OCI-LY7 (cell line): ENCODE data around the gene IL15RA. TPM values are rescaled to one million over a fixed set of nuclear protein-coding genes. Genes with fewer than 3 reads are reported as not detected.
"Not testable (repeated sequence)": the region's sequence is repeated elsewhere in the genome, so short reads cannot be mapped to it uniquely, and the experiment has no call there.

ENCODE experiments used
- BruUV-seq: library from RNA; stranded (reverse); fragments of 400-500 nt; replicated peaks from 2 replicates; lab custom pipeline; 2021; lab: Mats Ljungman, UMichigan
- CTCF ChIA-PET: fragments of 300-600 bp; sonication (Branson Sonifier 250); formaldehyde crosslinking; loops from one replicate; lab custom pipeline; 2022; ENCODE audit warnings: antibody characterized with exemption; ENCODE audit not compliant: unreplicated experiment; lab: Charles Lee
- POLR2A ChIA-PET: fragments of 300-600 bp; sonication (Branson Sonifier 250); formaldehyde crosslinking; loops from one replicate; lab custom pipeline; 2022; ENCODE audit warnings: antibody characterized with exemption; lab: Charles Lee
- DNase-seq: peaks from one replicate; pipeline ENCODE4 v3.0.0-alpha.2; 2015; ENCODE audit warnings: low spot score
- H2AFZ ChIP-seq: fragments of 200-600 bp; sonication (generic), shearing (Covaris generic); 2 replicates; pipeline ENCODE4 v1.6.1; 2014; ENCODE audit warnings: mild to moderate bottlenecking, antibody characterized with exemption, low read length, moderate library complexity
- H3K27ac ChIP-seq: fragments of 200-600 bp; sonication (generic); 2 replicates; pipeline ENCODE4 v1.5.1; 2014; ENCODE audit warnings: mixed run types, low read depth, mild to moderate bottlenecking, moderate library complexity, low read length, inconsistent platforms; ENCODE audit not compliant: poor library complexity, severe bottlenecking
- H3K36me3 ChIP-seq: fragments of 200-600 bp; sonication (generic); 2 replicates; pipeline ENCODE4 v1.6.1; 2014; ENCODE audit warnings: mild to moderate bottlenecking, antibody characterized with exemption, low read length, moderate library complexity, mixed read lengths; ENCODE audit not compliant: insufficient read depth
- H3K4me1 ChIP-seq: fragments of 200-600 bp; sonication (generic); 2 replicates; pipeline ENCODE4 v1.5.1; 2014; ENCODE audit warnings: mild to moderate bottlenecking, low read length; ENCODE audit not compliant: insufficient read depth, poor library complexity, severe bottlenecking
- H3K4me2 ChIP-seq: fragments of 200-600 bp; sonication (generic); 2 replicates; pipeline ENCODE4 v1.6.1; 2014; ENCODE audit warnings: mild to moderate bottlenecking, low read length
- H3K4me3 ChIP-seq: fragments of 200-600 bp; sonication (generic); 2 replicates; pipeline ENCODE4 v1.5.1; 2014; ENCODE audit warnings: mild to moderate bottlenecking, low read depth, low read length; ENCODE audit not compliant: poor library complexity, severe bottlenecking
- H3K79me2 ChIP-seq: fragments of 200-600 bp; sonication (generic); 2 replicates; pipeline ENCODE4 v1.6.1; 2016; ENCODE audit warnings: low read depth, mild to moderate bottlenecking, low read length, moderate library complexity, mixed read lengths; ENCODE audit not compliant: insufficient read depth
- H3K9me2 ChIP-seq: fragments of 200-600 bp; sonication (generic); 2 replicates; pipeline ENCODE4 v1.6.1; 2016; ENCODE audit warnings: mild to moderate bottlenecking, low read length, mixed read lengths; ENCODE audit not compliant: insufficient read depth
- H3K9me3 ChIP-seq: fragments of 200-600 bp; sonication (generic); 2 replicates; pipeline ENCODE4 v1.6.1; 2014; ENCODE audit warnings: mild to moderate bottlenecking, mixed run types, low read length, mixed read lengths
- H4K20me1 ChIP-seq: fragments of 200-600 bp; sonication (generic); 2 replicates; pipeline ENCODE4 v1.6.1; 2014; ENCODE audit warnings: mild to moderate bottlenecking, antibody characterized with exemption, low read length, moderate library complexity, mixed read lengths; ENCODE audit not compliant: insufficient read depth
- EZH2phosphoT487 ChIP-seq: fragments of 200-600 bp; sonication (generic); IDR thresholded peaks from 2 replicates; pipeline ENCODE4 v1.6.1; 2018; ENCODE audit warnings: low read depth, borderline replicate concordance, mild to moderate bottlenecking, mixed run types, antibody characterized with exemption, low read length, moderate library complexity, mixed read lengths
- intact Hi-C: fragments of 100-400 bp; cut with micrococcal nuclease; formaldehyde crosslinking; loops from one replicate; pipeline ENCODE4 v1.10.0; 2022; ENCODE audit not compliant: unreplicated experiment
- total RNA-seq, 2 experiments: library from RNA; depleted of rRNA in 1 of 2; stranded (reverse); fragments of >200 nt in 1 of 2; shearing (Covaris generic) in 1 of 2; gene quantifications; 2 replicates each; pipeline ENCODE4 v1.2.3, GENCODE V29; 2014 to 2022
- TF ChIP-seq, protein P1 (sequence below): fragments of 200-600 bp; sonication (generic); conservative IDR thresholded peaks from 2 replicates; pipeline ENCODE4 v1.5.1; 2014; ENCODE audit warnings: mild to moderate bottlenecking, antibody characterized with exemption, low read length, moderate library complexity, mixed read lengths

Gene IL15RA
- total RNA-seq, 2 experiments from 2014 or later = 5.9 to 14.5 TPM

DNA sequence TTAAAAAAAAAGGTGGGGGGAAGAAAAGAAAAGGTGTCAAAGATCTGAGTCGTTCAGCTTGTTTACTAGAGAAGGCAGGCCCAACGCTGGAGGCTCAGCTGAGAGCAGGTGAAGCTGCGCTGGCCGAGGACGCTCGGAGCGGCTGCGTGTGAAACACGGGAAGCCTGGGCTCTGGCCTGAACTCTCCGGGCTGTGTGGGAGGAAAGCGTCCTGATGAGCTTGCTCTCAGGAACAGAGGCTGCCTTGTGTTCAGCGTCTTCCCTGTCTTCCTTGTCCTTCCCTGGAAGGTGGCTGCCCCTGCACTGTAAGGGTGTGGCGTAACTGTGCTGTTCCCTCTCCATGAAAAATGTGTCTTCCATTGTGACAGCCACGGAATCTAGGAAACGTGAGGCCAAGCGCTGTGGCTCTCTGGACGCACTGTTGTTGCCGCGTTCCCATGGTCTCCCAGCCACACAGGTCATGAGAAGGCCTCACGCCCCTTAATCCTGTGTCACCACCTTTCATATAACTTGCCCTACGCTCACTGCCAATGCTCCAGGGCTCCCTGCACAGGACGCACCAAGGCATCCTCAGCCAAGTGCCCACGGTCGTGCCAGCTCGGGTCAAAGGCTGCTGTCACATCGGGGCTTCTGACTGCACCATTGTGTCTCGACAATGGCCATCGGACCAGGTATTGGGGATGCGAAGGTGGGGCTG is 15.8 kb downstream of the IL15RA start:
- Histone ChIP-seq H2AFZ (no peak overlapping the region), H3K9me2 (no peaks in the 10 kb centered on the region), H3K79me2 (no peaks in the 10 kb centered on the region), H3K4me2 (no peak overlapping the region), H3K4me1 (no peaks in the 10 kb centered on the region), H4K20me1 (no peaks in the 10 kb centered on the region), H3K36me3 (no peaks in the 10 kb centered on the region), H3K9me3 (no peaks in the 10 kb centered on the region), H3K4me3 (no peak overlapping the region), H3K27ac (no peak overlapping the region)
- no peak for DNase-seq
- TF ChIP-seq, protein P1, sequence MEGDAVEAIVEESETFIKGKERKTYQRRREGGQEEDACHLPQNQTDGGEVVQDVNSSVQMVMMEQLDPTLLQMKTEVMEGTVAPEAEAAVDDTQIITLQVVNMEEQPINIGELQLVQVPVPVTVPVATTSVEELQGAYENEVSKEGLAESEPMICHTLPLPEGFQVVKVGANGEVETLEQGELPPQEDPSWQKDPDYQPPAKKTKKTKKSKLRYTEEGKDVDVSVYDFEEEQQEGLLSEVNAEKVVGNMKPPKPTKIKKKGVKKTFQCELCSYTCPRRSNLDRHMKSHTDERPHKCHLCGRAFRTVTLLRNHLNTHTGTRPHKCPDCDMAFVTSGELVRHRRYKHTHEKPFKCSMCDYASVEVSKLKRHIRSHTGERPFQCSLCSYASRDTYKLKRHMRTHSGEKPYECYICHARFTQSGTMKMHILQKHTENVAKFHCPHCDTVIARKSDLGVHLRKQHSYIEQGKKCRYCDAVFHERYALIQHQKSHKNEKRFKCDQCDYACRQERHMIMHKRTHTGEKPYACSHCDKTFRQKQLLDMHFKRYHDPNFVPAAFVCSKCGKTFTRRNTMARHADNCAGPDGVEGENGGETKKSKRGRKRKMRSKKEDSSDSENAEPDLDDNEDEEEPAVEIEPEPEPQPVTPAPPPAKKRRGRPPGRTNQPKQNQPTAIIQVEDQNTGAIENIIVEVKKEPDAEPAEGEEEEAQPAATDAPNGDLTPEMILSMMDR = no peak
- no peak for TF ChIP-seq EZH2phosphoT487
- POLR2A ChIA-PET = interaction anchor here (0.5 to 1.2 kb wide), 2 partner anchors 15 to 37 kb away, joined by 3 to 5 read pairs; no protein-coding TSS in a partner anchor
- CTCF ChIA-PET = no interaction called here
- intact Hi-C loops = no loop called here
- BruUV-seq = no TSS peak

DNA sequence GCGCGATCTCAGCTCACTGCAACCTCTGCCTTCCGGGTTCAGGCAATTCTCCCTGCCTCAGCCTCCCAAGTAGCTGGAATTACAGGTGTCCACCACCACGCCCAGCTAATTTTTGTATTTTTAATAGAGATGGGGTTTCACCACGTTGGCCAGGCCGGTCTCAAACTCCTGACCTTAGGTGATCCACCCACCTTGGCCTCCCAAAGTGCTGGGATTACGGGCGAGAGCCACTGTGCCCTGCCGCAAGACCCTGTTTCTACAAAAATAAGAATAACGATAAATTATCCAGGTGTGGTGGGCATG is 16.4 kb downstream of the IL15RA start:
- DNase-seq, H3K27ac ChIP-seq, H3K4me3 ChIP-seq, H3K36me3 ChIP-seq, H2AFZ ChIP-seq, intact Hi-C loops, H3K79me2 ChIP-seq, H3K9me2 ChIP-seq, H4K20me1 ChIP-seq, H3K4me1 ChIP-seq, BruUV-seq, CTCF ChIA-PET, H3K4me2 ChIP-seq, H3K9me3 ChIP-seq: not testable (repeated sequence)
- POLR2A ChIA-PET = interaction anchor here (0.6 to 1.2 kb wide), 2 partner anchors 16 to 192 kb away, joined by 3 read pairs; no protein-coding TSS in a partner anchor

DNA sequence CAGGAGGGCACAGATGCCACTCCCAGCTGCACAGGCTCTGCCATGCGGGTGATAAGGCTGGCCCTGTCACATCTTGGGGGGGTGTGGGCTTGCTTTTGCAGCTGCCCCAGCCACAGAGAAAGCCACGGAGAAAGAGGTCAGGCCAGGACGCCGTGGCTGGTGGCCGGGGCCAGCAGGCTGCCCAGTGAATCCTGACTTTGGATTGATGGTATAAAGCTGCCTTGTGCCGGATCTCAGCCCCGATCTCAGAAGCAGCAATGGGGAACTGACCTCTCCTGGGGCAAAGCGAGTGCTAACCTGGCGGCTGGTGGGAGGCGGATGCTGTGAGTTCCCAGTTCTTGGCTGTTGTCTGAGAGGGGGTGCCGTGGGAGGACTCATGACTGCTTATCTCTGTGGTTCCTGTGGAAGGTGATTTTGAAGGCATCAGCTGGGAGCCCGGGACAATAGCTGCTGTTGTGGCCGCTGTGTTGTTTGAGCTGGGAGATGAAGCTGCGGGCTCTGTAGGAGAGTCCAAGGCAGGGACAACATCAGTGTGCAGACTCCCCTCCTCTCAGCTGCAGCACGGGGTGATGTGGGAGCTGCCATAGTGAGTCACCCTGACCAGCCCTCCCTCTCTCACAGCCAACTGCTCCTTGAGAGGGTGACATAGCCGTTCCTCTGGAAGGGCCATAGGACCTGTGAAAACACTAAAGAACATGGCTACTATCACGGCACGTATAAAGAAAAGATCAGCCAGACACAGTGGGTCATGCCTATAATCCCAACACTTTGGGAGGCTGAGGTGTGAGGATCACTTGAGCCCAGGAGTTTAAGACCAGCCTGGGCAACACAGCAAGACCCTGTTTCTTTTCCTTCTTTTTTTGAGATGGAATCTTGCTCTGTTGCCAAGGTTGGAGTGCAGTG is 17.0 kb downstream of the IL15RA start:
- Histone ChIP-seq H3K36me3 (no peaks in the 10 kb centered on the region), H3K4me2 (no peak overlapping the region), H3K27ac (no peak overlapping the region), H3K9me3 (no peaks in the 10 kb centered on the region), H3K79me2 (no peaks in the 10 kb centered on the region), H3K4me1 (no peaks in the 10 kb centered on the region), H4K20me1 (no peaks in the 10 kb centered on the region), H2AFZ (no peak overlapping the region), H3K4me3 (no peak overlapping the region), H3K9me2 (no peaks in the 10 kb centered on the region)
- no peak for DNase-seq
- no TSS peak for BruUV-seq
- intact Hi-C loops = no loop called here
- POLR2A ChIA-PET = interaction anchor here (0.6 to 1.2 kb wide), 2 partner anchors 16 to 192 kb away, joined by 3 read pairs; no protein-coding TSS in a partner anchor
- CTCF ChIA-PET = no interaction called here
- TF ChIP-seq, protein P1 = no peak
- no peak for TF ChIP-seq EZH2phosphoT487
